SK-N-SH treated with all-trans-retinoic acid at 6 μM for 48 hours (cell line): ENCODE results near the gene AP3B1.

ENCODE experiments used
- ATAC-seq: fragments of 200-7000 bp; cut with Tn5 transposase; 3 replicates; pipeline ENCODE4 v1.9.1; 2020; ENCODE audit warnings: mild to moderate bottlenecking, moderate library complexity
- ARNTL ChIP-seq: fragments of 450-650 bp; formaldehyde crosslinking; IDR thresholded peaks from 2 replicates; pipeline ENCODE4 v1.5.0; 2020; ENCODE audit warnings: low read depth, mild to moderate bottlenecking, moderate library complexity, borderline replicate concordance
- BACH2 ChIP-seq: fragments of 250-450 bp; sonication (Bioruptor Pico); IDR thresholded peaks from 2 replicates; pipeline ENCODE4 v1.9.0; 2021; ENCODE audit warnings: mild to moderate bottlenecking, borderline replicate concordance
- CSDC2 ChIP-seq: fragments of 250-450 bp; sonication (Bioruptor Pico); IDR thresholded peaks from 2 replicates; pipeline ENCODE4 v1.5.0; 2020; ENCODE audit warnings: mild to moderate bottlenecking, moderate library complexity
- ESRRG ChIP-seq: fragments of 250-450 bp; sonication (Bioruptor Pico); IDR thresholded peaks from 2 replicates; pipeline ENCODE4 v1.6.1; 2021; ENCODE audit warnings: mild to moderate bottlenecking
- GLIS3 ChIP-seq: fragments of 250-450 bp; sonication (Bioruptor Pico); IDR thresholded peaks from 2 replicates; pipeline ENCODE4 v1.5.0; 2020; ENCODE audit warnings: mild to moderate bottlenecking, moderate library complexity
- ISL1 ChIP-seq: fragments of 250-450 bp; sonication (Bioruptor Pico); IDR thresholded peaks from 2 replicates; pipeline ENCODE4 v2.1.2; 2022; ENCODE audit warnings: mild to moderate bottlenecking, moderate library complexity
- OSR1 ChIP-seq: fragments of 250-450 bp; sonication (Bioruptor Pico); IDR thresholded peaks from 2 replicates; pipeline ENCODE4 v1.8.0; 2022; ENCODE audit warnings: moderate library complexity, mild to moderate bottlenecking, inconsistent platforms
- PPARA ChIP-seq: fragments of 250-450 bp; sonication (Bioruptor Pico); IDR thresholded peaks from 2 replicates; pipeline ENCODE4 v1.5.0; 2020; ENCODE audit warnings: mild to moderate bottlenecking, borderline replicate concordance
- RARB ChIP-seq: fragments of 250-450 bp; sonication (Bioruptor Pico); IDR thresholded peaks from 2 replicates; pipeline ENCODE4 v1.8.0; 2021; ENCODE audit warnings: mild to moderate bottlenecking, moderate library complexity
- SNAI2 ChIP-seq: fragments of 250-450 bp; sonication (Bioruptor Pico); IDR thresholded peaks from 2 replicates; pipeline ENCODE4 v1.5.0; 2020; ENCODE audit warnings: mild to moderate bottlenecking, moderate library complexity
- TCF4 ChIP-seq: fragments of 250-450 bp; sonication (Bioruptor Pico); IDR thresholded peaks from 2 replicates; pipeline ENCODE4 v1.8.0; 2021; ENCODE audit warnings: mild to moderate bottlenecking, moderate library complexity, borderline replicate concordance
- TOX ChIP-seq: fragments of 250-450 bp; sonication (Bioruptor Pico); IDR thresholded peaks from 2 replicates; pipeline ENCODE4 v1.8.0; 2021; ENCODE audit warnings: mild to moderate bottlenecking, moderate library complexity, borderline replicate concordance
- ZC3H10 ChIP-seq: fragments of 250-450 bp; sonication (Bioruptor Pico); IDR thresholded peaks from 2 replicates; pipeline ENCODE4 v1.5.1; 2021; ENCODE audit warnings: mild to moderate bottlenecking, moderate library complexity
- ZFP3 ChIP-seq: fragments of 250-450 bp; sonication (Bioruptor Pico); IDR thresholded peaks from 2 replicates; pipeline ENCODE4 v1.5.0; 2020; ENCODE audit warnings: mild to moderate bottlenecking, moderate library complexity
- ZFP30 ChIP-seq: fragments of 450-650 bp; formaldehyde crosslinking; IDR thresholded peaks from 2 replicates; pipeline ENCODE4 v1.5.0; 2022; ENCODE audit warnings: mild to moderate bottlenecking, moderate library complexity
- ZNF565 ChIP-seq: fragments of 450-650 bp; formaldehyde crosslinking; conservative IDR thresholded peaks from 2 replicates; pipeline ENCODE4 v1.5.0; 2020; ENCODE audit warnings: low read depth, mild to moderate bottlenecking, moderate library complexity
- ZNF70 ChIP-seq: fragments of 450-650 bp; formaldehyde crosslinking; IDR thresholded peaks from 2 replicates; pipeline ENCODE4 v1.5.0; 2020; ENCODE audit warnings: mild to moderate bottlenecking, moderate library complexity
- ZNF8 ChIP-seq: fragments of 450-650 bp; formaldehyde crosslinking; IDR thresholded peaks from 2 replicates; pipeline ENCODE4 v1.5.0; 2020; ENCODE audit warnings: mild to moderate bottlenecking, moderate library complexity
- TF ChIP-seq, protein P1 (sequence below): fragments of 250-450 bp; sonication (Bioruptor Pico); IDR thresholded peaks from 2 replicates; pipeline ENCODE4 v1.5.1; 2021; ENCODE audit warnings: mild to moderate bottlenecking, moderate library complexity
- TF ChIP-seq, protein P2 (sequence below): fragments of 250-450 bp; sonication (Bioruptor Pico); IDR thresholded peaks from 2 replicates; pipeline ENCODE4 v1.8.0; 2021; ENCODE audit warnings: low read depth, mild to moderate bottlenecking, moderate library complexity, borderline replicate concordance
- TF ChIP-seq, protein P3 (sequence below): fragments of 250-450 bp; sonication (Bioruptor Pico); IDR thresholded peaks from 2 replicates; pipeline ENCODE4 v1.5.1; 2020; ENCODE audit warnings: low read depth, mild to moderate bottlenecking, moderate library complexity
- TF ChIP-seq, protein P4 (sequence below): fragments of 250-450 bp; sonication (Bioruptor Pico); IDR thresholded peaks from 2 replicates; pipeline ENCODE4 v1.8.0; 2020; ENCODE audit warnings: mild to moderate bottlenecking, moderate library complexity, borderline replicate concordance

Gene AP3B1

DNA sequence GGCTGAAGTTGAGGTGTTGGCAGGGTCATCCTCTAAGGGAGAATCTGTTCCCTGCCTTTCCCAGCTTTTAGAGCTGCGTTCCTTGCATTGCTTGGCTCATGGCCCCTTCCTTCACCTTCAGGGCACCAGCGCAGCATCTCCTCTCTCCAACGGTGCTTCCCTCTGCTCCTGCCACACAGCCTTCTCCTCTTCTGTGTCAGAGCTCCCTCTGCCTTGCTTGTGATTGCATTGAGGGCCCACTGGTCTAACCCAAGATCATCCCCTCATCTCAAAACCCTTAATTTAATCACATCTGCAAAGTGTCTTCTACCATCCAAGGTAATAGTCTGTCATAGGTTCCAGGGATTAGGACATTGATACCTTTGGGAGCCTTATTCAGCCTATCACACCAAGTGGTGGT lies 312.7 kb downstream of the AP3B1 start:
- TF ChIP-seq GLIS3 (CRISPR knock-in tag) (no peak), CSDC2 (no peak), ZFP3 (no peak), ZNF70 (CRISPR knock-in tag) (no peak), ZC3H10 (CRISPR knock-in tag) (no peak), RARB (no peak), TOX (no peak), PPARA (no peak), ZFP30 (CRISPR knock-in tag) (no peak), ZNF565 (CRISPR knock-in tag) (no peak), ZNF8 (CRISPR knock-in tag) (no peak), TCF4 (CRISPR knock-in tag) (no peak)
- TF ChIP-seq, protein P1, sequence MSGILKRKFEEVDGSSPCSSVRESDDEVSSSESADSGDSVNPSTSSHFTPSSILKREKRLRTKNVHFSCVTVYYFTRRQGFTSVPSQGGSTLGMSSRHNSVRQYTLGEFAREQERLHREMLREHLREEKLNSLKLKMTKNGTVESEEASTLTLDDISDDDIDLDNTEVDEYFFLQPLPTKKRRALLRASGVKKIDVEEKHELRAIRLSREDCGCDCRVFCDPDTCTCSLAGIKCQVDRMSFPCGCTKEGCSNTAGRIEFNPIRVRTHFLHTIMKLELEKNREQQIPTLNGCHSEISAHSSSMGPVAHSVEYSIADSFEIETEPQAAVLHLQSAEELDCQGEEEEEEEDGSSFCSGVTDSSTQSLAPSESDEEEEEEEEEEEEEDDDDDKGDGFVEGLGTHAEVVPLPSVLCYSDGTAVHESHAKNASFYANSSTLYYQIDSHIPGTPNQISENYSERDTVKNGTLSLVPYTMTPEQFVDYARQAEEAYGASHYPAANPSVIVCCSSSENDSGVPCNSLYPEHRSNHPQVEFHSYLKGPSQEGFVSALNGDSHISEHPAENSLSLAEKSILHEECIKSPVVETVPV (CRISPR knock-in tag) = no peak
- TF ChIP-seq, protein P2, sequence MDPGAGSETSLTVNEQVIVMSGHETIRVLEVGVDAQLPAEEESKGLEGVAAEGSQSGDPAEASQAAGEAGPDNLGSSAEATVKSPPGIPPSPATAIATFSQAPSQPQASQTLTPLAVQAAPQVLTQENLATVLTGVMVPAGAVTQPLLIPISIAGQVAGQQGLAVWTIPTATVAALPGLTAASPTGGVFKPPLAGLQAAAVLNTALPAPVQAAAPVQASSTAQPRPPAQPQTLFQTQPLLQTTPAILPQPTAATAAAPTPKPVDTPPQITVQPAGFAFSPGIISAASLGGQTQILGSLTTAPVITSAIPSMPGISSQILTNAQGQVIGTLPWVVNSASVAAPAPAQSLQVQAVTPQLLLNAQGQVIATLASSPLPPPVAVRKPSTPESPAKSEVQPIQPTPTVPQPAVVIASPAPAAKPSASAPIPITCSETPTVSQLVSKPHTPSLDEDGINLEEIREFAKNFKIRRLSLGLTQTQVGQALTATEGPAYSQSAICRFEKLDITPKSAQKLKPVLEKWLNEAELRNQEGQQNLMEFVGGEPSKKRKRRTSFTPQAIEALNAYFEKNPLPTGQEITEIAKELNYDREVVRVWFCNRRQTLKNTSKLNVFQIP (CRISPR knock-in tag) = no peak
- TF ChIP-seq, protein P3, sequence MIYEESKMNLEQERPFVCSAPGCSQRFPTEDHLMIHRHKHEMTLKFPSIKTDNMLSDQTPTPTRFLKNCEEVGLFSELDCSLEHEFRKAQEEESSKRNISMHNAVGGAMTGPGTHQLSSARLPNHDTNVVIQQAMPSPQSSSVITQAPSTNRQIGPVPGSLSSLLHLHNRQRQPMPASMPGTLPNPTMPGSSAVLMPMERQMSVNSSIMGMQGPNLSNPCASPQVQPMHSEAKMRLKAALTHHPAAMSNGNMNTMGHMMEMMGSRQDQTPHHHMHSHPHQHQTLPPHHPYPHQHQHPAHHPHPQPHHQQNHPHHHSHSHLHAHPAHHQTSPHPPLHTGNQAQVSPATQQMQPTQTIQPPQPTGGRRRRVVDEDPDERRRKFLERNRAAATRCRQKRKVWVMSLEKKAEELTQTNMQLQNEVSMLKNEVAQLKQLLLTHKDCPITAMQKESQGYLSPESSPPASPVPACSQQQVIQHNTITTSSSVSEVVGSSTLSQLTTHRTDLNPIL (CRISPR knock-in tag) = no peak
- ATAC-seq = no peak

DNA sequence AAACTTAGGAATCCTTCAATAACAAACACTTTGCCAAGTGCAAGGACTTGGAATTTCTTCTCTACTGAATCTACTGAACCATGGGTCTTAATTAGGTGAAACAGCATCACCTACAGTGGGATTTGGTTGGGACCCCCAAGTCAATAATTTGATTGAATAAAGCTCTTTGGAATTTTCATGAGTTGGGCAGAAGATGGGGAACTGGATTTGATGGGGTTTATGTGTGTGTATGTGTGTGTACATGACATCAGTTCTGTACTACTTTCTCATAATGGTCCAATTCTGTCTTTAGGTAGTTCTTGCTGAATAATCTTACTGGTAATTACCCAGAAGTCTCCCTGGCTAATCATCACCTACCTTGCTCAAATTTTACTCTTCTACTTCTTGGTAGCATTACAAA lies 319.9 kb downstream of the AP3B1 start:
- TF ChIP-seq ZNF70 (CRISPR knock-in tag) = no peak
- TF ChIP-seq, protein P2 (CRISPR knock-in tag) = no peak
- TF ChIP-seq SNAI2 = no peak
- TF ChIP-seq, protein P3 (CRISPR knock-in tag) = no peak
- TF ChIP-seq ZFP30 (CRISPR knock-in tag) = no peak
- TF ChIP-seq TCF4 (CRISPR knock-in tag) = no peak
- no peak for TF ChIP-seq TOX
- TF ChIP-seq OSR1 = no peak
- TF ChIP-seq BACH2 (CRISPR knock-in tag) = no peak
- TF ChIP-seq ARNTL (CRISPR knock-in tag) = no peak
- TF ChIP-seq ZFP3 = no peak
- no peak for TF ChIP-seq ZNF565 (CRISPR knock-in tag)
- no peak for TF ChIP-seq ESRRG
- TF ChIP-seq ISL1 = no peak
- TF ChIP-seq GLIS3 (CRISPR knock-in tag) = no peak
- no peak for ATAC-seq

DNA sequence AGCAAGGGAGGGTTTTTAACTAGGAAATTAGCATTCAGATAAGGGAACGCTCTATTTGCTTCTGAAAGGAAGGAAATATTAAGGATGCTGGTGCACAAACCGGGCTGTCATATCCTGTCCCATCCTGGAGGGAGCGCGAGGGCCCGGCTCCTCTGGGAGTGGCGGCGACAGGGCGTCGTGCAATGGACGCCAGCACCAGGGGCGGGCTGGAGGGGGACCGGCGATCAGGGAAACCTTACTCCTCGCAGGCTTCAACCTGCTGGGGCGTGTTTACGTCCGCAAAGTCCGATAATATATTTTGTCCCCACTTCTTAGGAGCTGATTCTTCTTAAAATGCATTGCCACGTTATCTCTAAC lies 321.3 kb downstream of the AP3B1 start:
- ATAC-seq = no peak
- TF ChIP-seq, protein P2 (CRISPR knock-in tag) = no peak
- TF ChIP-seq OSR1 = no peak
- no peak for TF ChIP-seq BACH2 (CRISPR knock-in tag)
- no peak for TF ChIP-seq ZFP30 (CRISPR knock-in tag)
- TF ChIP-seq ESRRG = no peak
- TF ChIP-seq RARB = no peak
- TF ChIP-seq PPARA = no peak
- TF ChIP-seq CSDC2 = no peak
- no peak for TF ChIP-seq ZNF565 (CRISPR knock-in tag)
- no peak for TF ChIP-seq GLIS3 (CRISPR knock-in tag)
- no peak for TF ChIP-seq ZNF70 (CRISPR knock-in tag)
- TF ChIP-seq ZNF8 (CRISPR knock-in tag) = no peak
- TF ChIP-seq, protein P3 (CRISPR knock-in tag) = no peak
- TF ChIP-seq ARNTL (CRISPR knock-in tag) = no peak
- TF ChIP-seq, protein P1 (CRISPR knock-in tag) = no peak
- no peak for TF ChIP-seq ZFP3
- TF ChIP-seq ISL1 = no peak
- no peak for TF ChIP-seq TCF4 (CRISPR knock-in tag)
- TF ChIP-seq, protein P4, sequence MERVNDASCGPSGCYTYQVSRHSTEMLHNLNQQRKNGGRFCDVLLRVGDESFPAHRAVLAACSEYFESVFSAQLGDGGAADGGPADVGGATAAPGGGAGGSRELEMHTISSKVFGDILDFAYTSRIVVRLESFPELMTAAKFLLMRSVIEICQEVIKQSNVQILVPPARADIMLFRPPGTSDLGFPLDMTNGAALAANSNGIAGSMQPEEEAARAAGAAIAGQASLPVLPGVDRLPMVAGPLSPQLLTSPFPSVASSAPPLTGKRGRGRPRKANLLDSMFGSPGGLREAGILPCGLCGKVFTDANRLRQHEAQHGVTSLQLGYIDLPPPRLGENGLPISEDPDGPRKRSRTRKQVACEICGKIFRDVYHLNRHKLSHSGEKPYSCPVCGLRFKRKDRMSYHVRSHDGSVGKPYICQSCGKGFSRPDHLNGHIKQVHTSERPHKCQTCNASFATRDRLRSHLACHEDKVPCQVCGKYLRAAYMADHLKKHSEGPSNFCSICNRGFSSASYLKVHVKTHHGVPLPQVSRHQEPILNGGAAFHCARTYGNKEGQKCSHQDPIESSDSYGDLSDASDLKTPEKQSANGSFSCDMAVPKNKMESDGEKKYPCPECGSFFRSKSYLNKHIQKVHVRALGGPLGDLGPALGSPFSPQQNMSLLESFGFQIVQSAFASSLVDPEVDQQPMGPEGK (CRISPR knock-in tag) = no peak
- no peak for TF ChIP-seq ZC3H10 (CRISPR knock-in tag)
